HG03558 (cell line): ENCODE data around the gene CYP26C1.

ENCODE experiments used
- ATAC-seq: cut with Tn5 transposase; IDR thresholded peaks from one replicate; pipeline ENCODE4 v1.9.1; 2021; ENCODE audit warnings: moderate number of reproducible peaks; ENCODE audit not compliant: unreplicated experiment; ENCODE audit errors: extremely low read depth

Gene CYP26C1

DNA sequence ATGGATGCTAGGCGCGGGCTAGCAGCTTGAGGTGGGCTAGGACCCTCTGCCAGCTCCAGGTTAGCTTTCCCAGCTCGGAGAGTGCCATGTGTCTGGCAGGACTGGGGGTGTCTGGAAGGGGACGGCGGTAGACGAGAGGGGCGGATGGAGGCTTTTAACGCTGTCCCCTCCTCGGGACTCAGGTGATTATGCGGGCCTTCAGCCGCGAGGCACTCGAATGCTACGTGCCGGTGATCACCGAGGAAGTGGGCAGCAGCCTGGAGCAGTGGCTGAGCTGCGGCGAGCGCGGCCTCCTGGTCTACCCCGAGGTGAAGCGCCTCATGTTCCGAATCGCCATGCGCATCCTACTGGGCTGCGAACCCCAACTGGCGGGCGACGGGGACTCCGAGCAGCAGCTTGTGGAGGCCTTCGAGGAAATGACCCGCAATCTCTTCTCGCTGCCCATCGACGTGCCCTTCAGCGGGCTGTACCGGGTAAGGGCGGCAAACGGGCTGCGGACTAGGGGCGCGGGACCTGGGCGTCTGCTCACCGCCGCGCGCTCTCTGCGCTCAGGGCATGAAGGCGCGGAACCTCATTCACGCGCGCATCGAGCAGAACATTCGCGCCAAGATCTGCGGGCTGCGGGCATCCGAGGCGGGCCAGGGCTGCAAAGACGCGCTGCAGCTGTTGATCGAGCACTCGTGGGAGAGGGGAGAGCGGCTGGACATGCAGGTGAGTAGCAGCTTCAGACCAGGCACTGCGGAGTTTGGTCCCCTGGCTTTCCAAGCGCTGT, 14.2 kb downstream of the CYP26C1 start:
- ATAC-seq = no peak

DNA sequence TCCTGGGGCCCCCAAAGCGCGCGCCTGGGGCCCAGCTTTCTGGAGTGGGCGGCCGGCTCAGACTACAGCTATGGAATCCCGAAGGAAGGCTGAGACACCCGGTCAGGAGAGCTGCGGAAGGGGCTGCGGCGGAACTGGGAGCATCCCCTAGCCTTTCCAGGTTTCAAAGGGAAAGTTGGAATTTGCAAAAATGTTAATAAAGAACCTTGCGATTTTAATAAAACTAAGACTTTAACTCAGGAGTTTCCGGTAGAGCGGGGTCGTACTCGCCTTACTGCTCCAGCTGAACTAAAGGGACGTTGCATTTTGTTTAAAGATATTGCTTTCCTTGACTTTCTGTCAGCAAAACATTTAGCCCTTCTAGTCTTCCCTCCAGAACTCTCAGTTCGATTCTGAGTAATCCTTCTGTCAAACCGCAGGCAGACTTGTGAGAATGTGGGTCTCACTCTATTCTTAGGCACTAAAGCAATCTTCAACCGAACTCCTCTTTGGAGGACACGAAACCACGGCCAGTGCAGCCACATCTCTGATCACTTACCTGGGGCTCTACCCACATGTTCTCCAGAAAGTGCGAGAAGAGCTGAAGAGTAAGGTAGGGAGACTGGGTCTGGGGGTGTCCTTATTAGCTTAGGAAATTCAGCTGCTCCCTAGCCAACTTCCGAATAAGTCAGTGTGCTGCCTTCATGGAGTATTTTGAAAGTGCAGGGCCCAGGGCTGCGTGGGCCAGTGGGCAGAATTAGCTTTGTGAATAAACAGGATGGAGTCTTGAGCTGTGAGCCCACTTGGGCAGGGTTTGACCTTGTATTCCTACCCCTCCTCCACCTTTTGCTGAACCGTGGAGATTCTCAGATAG, 15.0 kb downstream of the CYP26C1 start:
- no peak for ATAC-seq

DNA sequence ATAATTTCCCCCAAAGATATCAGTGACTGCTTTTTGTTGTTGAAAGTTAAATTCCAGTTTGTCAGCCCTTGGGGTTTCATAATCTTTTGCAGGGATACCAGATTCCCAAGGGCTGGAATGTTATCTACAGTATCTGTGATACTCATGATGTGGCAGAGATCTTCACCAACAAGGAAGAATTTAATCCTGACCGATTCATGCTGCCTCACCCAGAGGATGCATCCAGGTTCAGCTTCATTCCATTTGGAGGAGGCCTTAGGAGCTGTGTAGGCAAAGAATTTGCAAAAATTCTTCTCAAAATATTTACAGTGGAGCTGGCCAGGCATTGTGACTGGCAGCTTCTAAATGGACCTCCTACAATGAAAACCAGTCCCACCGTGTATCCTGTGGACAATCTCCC, 16.3 kb downstream of the CYP26C1 start:
- ATAC-seq = no peak

DNA sequence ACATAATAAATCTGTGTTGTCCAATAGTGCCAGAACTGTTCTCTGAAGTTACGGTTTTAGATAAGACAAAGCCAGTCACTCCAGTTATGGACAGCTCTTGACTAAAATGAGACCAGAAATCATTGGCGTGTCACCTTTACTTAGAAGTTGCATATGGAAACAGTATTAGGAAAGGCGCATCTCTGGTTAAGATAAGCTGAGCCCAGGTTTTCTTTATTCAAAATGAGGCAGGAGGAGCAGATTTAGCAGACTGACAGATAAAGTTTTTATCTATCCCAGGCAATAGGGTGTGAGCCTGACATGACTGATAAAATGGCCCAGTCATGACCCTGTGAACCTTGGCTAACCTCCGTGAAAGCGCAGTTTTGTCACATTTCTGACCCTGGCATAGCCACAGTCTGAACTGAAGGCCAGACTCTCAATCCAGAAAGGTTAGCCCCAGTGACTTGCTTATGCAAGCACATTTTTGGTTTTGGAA, 17.3 kb downstream of the CYP26C1 start:
- no peak for ATAC-seq

DNA sequence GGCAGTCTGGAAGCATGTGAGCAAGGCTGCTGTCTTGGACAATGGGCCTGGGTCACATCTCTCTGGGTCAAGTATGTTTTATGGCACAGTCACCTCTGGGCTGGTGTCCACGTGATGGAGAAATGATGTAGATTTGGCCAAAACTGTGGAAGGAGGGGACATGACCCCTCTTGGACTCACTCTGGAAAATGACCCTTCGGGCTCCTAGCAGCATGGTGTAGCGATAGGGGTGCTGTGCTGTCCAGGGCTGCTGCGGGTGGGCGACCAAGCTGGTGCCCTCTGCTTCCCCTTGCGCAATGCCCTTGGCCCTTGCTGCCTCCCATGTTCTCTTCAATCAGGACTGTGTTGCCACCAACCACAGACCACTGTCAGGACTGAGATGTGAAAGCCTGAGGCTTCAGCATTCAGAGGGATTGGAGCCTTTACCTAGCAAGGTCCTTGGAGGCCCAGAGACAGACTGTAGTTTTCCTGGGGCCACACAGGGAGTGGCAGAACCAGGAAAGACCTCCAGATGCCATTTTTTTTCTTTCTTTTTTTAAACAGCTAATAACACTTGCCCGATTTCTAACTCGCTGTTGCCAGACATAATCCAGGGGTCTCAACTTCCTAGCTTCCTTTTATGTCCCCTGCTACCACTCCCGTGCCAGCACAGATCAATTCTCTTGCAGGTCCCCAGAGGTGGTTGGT, 19.2 kb downstream of the CYP26C1 start:
- ATAC-seq = no peak

DNA sequence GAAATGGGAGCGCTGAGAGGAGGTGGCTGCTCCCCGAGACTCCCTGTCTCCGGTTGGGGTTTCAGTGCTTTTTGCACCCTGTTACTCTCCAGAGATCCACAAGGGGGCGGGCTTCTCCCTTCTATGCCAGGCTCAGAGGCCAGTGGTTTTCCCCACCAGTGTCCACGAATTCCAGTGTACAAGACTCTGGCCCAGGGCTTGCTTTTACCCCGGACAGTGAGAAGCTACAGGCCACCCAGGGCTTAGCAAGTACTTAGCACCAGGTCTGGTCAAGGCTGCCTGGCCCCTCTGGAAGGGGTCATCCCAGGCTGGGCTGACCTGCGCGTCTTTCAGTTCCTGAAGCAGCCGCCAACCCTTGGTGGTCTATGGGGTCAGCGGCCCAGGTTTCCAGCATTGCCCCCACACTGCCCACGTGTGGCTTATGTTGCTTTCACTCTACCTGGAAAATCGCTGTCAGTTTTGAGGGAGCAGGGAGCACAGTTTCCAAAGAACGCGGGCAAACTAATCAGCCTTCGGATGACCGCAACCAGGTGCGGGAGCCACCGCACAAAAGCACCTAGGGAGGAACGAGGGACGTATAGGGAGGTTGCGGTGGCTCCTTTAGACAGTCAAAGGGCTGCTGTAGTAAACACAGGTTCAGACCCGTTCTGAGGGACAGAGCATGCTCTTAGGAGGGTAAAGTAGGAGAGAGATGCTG, 19.9 kb downstream of the CYP26C1 start:
- no peak for ATAC-seq

DNA sequence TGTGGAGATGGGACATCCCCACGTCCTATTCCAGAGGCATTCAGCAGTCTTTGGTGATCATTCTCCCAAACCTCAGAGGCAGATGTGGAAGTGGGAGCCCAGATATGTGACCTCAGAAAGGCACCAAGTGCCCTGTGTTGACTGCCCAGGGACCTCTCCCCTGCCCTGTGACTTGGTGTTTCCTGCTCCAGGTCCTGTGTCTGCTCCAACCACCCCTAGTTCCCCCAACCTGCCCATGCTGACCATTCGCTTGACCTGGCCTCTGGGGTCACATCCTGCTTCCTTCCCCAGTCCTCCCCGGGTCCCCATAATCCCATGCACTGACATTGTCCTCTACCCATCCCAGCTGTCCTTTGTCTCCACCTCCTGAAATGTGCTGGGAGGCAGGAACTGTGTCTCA, 20.7 kb downstream of the CYP26C1 start:
- ATAC-seq = no peak

DNA sequence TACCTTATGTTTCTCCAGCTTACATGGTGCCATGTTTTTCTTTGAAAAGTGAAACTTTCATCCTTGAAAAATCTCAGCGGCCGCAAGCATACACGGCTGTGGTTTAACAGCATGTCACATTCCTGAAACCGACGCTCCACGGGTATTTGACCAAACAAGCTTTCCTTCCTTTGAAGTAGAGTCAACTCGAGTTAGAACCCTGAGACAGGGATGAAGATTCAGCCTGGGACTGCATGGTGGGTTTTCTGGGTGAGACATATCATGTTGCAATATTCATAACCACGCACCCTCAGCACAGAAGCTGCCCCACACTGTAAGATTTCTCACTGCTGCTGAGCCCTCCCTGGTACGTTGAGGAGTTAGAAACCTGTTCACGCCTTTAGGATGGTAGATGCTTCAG, 21.2 kb downstream of the CYP26C1 start:
- ATAC-seq = no peak

DNA sequence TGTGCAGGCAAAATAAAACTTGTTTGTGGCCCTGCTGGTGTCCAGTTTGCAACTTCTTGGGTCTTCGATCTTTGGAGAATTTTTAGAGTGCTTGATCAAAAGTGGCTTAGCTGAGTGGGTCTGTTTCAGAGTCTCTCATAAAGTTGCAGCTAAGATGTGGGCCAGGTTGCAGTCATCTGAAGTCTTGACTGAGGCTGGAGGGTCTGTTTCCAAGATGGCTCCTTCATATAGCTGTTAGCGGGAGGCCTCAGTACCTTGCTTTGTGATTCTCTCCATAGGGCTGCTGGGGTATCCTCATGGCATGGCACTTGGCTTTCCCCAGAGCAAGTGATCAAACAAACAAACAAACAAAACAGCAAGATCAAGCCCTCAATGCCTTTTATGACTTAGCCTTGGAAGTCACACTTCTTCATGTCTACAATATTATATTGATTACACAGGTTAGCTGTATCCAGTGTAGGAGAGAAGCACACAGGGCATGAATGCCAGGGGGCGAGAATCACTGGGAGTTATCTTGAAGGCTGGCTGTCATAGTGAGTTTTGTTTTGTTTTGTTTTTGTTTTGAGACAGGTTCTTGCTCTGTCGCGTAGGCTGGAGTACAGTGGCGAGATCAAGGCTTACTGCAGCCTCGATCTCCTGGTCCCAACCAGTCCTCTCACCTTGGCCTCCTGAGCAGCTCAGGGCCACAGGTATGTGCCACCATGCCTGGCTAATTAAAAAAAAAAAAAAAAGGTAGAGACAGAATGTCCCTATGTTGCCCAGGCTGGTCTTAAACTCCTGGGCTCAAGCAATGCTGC, 23.3 kb downstream of the CYP26C1 start:
- no peak for ATAC-seq

DNA sequence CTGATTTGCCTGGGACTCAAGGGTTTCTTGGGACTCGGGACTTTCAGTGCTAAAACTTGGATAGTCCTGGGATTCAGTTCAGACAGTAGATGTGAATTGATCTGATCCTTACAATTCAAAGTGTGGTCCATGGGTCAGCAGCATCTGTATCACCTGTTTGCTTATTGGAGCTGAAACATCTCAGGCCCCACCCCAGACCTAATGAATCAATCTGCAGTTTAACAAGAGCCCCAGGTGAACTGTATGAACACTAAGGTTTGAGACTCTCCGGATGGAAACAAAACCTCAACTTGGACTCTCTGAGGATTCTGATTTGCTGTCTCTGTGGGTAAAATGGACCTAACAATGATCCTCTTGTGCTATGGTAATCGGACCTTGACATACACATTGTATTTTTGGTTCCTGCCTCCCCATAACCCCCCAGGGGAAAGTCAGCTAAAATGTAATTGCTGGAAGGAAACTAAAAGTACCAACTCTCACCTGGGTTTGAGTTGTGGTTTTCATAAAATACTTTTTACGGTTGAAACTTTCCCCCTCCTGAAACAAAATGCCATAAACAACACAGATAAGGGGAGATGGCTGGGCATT, 24.8 kb downstream of the CYP26C1 start:
- no peak for ATAC-seq

DNA sequence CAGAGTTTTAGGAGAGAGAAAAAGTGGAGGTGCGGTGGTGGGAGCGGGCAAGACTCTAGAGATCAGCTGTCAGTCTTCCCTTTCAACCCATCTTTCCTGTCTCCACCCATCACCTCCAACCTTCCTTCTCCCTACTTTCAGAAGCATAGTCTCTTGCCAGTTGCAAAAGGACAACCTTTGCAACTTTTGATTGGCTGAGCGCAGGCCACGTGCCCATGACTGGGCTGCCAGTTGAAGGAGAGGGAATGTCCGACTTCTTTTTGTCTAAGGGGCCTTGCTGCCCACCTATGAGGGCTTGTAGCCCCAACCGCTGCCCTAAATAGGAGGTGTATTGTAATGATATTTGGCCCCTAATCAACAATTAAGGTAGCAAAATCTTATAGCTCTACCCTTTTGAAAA, 25.7 kb downstream of the CYP26C1 start:
- ATAC-seq = no peak

DNA sequence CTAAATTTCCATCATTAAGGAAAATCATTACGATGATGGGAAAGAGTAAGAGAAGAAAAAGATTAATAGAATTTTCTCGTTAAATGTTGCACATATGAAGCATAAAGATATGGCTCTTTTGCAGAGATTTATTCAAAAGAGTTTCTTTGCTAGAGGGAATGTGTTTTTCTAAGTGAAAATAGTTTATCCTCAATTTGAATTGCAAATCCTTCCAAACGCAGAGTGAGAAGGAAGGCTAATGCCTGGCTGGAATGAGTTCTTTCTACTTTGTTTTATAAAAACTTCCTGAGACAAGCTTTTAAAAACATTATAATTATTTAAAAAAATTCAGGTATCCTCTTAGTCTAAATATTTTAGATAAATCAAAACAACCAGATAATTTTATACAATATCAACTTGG, 27.2 kb downstream of the CYP26C1 start:
- no peak for ATAC-seq

DNA sequence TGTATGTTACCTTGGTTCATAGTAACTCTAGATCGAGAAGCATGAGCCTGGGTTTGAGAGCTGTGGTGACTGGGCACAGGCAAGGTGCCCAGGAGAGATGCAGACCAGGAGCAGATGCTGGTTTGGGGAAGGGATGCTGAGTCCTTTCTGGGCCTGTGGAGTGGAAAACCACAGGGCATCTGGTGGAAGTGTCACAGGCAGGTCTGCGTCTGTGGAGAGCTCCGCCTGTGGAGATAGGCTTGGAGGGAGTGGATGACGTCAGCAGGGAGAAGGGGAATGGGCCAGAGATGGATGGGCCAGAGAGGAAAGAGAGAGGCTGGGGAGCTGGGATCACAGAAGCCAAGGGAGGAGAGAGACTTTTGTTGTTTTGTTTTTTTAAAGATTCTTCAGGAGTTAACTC, 27.9 kb downstream of the CYP26C1 start:
- no peak for ATAC-seq

DNA sequence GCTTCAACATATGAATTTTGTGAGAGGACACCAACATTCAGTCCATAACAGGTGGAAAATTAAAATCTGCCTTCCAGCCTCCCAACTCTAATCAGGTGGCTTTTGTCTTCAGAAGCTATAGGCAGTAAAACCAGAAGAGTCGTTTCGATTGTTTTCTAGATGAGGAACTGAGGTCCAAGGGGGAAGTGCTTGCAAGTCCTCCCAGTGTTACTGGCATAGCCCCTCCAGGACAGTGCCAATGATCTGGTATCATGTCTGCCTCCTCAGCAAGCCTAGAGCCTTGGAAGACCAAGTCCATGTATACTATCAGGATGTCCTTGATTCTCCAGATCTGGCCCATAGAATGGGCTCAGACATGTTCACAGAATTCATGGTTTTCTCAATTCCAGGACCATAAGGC, 30.0 kb downstream of the CYP26C1 start:
- no peak for ATAC-seq

DNA sequence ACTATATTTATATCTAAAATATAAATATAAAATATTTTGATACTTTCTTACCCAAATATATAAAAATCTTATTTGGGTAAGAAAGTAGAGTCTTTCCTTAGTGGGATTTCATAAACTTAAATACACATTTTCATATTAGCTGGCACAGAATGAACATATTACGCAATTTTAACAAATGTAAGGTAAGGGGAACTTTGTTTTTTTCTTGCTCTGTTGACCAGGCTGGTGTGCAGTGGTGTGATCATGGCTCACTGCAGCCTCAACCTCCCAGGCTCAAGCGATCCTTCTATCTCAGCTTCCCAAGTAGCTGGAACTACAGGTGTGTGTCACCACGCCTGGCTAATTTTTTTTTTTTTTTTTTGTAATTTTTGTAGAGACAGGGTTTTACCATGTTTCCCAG, 31.4 kb downstream of the CYP26C1 start:
- ATAC-seq = no peak

DNA sequence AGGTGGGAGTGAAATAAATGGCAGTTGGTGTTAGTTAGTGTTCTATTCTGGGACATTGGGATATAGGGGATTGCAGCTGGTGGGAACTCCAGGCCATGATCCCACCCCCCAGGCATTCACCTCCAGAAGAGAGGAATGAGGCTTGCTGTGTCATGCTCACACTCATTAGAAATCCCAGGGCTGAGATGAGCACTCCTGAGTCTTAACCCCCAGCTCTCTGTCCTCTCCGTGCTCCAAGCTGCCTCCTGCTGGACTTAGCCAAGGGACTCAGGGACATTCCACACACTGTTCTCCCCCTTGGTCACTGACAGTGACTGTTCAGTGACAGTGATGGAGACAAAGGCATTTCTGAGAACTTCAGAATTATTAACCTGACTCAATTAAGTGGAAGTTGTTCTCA, 34.6 kb downstream of the CYP26C1 start:
- ATAC-seq = no peak

DNA sequence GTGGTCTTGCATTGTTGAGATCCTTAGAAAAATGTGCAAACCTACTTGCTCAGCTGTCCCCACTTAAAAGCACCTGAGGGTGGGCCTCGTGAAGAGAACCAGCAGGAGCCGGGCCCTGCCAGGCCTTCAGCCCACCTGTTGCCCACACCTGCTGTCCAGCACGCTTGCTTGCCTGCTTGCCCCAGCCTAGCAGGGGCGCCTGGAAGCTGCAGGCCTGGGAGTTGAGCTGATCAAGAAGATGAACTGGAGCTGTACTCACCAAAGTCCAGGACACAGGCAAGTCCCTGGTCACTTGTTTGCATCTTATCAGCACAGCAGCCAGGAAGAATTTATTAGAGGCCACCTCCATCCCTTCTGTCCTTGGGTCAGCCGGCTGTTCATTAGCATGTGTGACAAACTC, 36.3 kb downstream of the CYP26C1 start:
- no peak for ATAC-seq

DNA sequence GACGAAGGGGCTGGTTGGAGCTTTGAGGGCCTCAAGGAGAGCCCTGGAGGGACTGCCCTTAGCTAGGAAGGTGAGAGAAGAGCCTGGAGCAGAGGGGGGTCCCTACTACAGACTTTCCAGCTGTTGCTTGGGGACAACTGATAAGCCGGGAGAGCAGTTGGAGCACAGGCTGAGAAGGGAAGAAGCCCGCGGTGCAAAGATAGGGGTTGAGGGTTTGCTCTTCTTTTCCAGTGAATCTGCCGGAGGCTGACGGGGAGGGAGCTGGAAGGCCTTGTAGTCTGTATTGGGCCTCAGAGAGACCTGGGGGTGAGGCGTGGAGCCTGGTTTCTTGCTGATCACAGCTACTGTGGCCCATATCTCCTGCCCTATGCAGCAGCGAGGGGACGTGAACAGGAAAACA, 36.8 kb downstream of the CYP26C1 start:
- no peak for ATAC-seq

DNA sequence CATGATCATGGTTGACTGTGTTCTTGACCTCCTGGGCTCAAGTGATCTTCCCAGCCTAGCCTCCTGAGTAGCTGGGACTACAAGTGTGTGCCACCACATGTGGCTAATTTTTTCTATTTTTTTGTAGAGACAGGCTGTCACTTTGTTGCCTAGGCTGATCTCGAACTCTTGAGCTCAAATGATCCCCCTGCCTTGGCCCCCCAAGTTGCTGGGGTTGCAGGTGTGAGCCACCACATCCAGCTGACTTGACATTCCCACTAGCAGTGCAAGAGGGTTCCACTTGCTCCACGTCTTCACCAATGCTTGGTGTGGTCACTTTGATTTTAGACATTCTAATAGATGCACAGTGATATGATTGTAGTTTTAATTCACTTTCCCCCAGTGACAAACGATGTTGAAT, 38.2 kb downstream of the CYP26C1 start:
- no peak for ATAC-seq
